Activated CD8-positive, alpha-beta memory T cell treated with anti-CD3 and anti-CD28 coated beads, Interleukin-2, amount 50 U/mL, for 24 hours (primary cell): ENCODE results near the gene PRODH2.
"Not testable (repeated sequence)": the region's sequence is repeated elsewhere in the genome, so short reads cannot be mapped to it uniquely, and the experiment has no call there.

ENCODE experiments used
- DNase-seq: peaks from one replicate; pipeline ENCODE4 v3.0.0-alpha.2; 2020; ENCODE audit errors: extremely low read depth

PRODH2 gene

DNA sequence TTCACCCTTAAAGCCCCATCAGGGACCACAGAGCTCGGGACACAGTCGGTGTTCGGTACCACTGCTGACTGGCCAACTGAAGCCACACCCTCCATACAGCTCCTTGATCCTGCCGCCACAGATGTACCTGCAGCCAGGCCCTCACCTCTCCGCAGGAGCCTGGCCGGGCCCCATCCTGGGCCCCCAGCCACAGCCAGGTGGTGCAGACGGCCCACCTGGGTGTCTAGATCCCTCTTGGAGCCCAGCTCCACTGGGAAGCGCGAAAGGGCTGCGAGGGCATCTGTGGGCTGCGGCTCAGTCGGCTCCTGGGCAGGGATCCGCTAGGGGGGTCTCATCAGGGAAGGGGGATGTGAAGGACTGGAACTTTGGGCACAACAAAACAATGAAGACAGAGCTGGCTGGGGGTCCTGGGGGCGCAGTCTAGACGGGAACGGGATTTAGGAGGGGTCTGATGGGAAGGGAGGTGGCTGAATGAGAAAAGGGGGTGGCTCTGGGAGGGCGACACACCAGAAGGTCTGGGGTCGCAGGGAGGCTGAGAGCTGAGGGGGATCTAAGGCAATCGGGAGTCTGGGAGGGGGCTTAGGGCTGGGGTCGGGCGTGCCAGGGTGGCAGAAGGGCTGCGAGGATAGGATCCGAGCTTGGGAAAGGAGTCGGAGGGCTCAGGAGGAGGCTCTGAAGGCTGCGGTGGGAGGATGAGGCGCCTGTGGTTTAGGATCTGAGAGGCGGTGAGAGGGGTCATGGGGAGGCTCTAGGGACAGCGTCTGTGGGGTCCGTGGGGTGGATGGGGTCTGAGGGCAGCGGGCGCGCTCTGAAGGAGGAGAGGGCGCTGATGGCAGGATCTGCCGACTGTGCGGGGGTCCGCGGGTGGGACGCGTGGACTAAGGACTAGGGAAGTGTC, 15.8 kb downstream of the PRODH2 start:
- no peak for DNase-seq

DNA sequence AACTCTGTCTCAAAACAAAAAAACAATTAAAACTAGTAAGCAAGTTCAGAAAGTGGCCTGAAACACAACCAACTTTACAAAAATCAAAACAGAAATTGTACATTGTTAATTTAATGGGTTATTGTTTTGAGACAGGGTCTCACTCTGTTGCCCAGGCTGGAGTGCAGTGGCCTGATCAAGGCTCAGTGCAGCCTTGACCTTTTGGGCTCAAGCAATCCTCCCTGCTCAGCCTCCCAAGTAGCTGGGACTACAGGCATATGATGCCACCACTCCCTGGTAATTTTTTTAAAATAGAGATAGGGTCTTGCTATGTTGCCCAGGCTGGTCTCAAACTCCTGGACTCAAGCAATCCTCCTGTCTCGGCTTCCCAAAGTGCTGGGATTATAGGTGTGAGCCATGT, 17.1 kb downstream of the PRODH2 start:
- DNase-seq, result not testable (repeated sequence)

DNA sequence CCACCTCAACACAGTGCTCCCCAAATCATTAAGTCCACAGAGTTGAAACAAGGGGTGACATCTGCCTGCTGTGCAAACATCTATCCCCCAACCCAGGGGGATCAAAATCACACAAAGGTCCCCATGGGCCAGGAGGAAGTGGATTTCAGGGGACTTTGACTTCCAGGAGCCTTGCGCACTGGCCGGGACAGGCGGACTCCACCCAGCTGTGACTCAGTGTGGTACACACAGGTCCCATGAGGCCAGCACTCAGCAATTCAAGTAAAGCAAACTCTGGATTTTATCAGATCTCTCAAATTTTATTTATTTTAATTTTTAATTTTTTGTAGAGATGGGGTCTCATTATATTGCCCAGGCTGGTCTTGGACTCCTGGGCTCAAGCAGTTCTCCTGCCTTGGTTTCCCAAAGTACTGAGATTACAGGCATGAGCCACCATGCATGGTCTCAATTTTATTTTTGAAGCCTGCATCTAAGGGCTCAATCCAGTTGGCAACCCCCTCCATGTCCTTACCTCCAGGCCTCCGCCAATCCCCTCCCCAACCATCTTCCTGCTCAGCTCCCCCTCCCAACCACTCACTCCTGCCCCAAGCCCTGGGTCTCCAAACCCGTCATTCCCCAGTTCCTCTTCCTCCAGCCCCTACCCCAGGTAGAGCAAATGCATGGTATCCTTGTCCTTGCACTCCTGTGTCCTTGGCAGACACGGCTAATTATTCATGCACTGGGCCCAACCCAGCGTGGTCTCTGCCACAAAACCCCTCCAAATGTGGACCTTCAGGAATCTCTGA, 19.1 kb downstream of the PRODH2 start:
- no peak for DNase-seq

- no peak for DNase-seq
These were observed 19.8 kb downstream of the PRODH2 start for GRCh38 chr19:35792888-35793287.

DNA sequence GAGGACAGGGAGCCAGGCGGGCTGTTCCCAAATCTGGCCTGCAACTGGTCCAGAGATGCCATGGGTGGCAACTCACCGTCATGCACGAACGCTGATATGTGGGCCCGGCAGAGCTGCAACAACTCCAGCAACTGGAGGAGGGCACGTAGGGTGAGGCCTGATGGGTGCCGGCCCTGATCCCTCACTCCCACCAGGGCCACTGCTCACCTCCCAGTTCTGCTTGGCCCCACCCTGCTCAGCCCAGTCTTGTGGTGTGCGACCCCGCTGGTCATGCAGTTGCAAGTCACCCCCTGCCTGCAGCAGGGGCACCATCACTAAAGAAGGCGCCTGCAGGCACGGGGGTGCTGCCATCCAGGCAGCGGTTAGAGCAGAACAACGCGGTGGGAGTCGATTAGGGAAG, 20.3 kb downstream of the PRODH2 start:
- no peak for DNase-seq

DNA sequence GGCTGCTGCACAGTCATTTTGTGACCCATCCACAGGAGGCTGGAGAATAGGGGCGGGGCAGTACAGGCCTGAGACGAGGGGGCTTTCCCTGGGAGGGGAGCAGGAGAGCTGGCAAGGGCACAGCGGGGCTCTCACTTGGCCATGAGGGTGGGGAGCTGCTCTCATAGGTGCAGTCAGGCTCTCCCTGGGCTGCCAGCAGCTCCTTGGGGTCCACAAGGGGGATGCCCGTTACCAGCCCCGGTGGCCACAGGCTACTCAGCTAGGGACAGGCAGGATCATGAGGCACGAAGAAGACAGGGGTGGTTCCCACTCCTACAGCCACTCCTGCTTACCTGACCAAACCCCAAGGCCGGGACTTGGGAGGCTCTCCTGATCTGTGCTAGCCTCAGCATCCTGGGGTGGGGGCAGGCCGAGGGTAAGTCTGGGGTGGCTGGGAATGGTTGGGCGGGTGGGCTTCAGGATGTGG, 20.8 kb downstream of the PRODH2 start:
- DNase-seq, result no peak

GRCh38 chr19:35790981-35791813, 21.4 kb downstream of the PRODH2 start:
- no peak for DNase-seq

DNA sequence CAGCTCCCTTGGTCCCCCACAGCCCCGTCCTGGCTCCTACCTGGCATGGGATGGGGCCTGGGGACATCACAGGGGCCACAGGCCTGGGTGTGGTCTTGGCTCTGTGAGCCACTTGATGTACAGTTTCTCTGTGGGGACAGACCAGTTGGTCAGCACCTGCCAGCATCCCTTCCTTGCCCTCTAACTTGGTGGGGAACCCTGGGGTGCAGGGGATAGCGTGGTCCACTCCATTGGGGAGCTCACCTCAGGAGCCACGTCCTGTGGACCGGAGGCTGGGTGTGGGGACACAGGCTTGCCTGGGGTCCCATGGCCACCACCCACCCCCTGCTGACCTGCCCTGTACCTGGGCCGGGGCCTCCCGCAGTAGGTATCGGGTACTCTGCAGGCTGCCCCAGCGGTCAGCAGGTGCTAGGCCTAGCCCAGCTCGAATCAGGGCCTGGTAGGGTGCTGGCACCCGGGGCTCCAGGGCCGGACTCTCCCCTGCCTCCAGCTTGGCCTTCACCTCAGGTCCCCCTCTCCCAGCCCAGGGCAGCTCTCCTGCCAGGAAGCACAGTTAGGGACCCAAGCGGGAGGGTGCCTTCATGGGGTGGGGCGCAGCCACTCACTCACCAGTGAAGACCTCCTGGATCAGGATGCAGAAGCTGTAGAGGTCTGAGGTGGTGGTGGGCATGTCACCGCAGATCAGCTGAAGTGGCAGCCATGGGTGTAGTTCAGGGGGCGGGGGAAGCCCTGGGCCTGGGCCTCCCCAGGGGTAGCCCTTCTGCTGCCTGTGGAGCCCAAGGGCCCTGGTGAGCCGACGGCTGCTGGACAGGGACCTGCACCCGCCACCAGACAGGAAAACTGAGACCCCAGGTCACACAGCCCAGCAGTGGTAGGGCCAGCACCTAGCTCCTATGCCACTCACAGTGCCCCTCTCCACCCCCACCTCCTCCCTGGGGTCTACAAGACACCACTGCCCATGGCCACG, 22.4 kb downstream of the PRODH2 start:
- DNase-seq, result no peak

DNA sequence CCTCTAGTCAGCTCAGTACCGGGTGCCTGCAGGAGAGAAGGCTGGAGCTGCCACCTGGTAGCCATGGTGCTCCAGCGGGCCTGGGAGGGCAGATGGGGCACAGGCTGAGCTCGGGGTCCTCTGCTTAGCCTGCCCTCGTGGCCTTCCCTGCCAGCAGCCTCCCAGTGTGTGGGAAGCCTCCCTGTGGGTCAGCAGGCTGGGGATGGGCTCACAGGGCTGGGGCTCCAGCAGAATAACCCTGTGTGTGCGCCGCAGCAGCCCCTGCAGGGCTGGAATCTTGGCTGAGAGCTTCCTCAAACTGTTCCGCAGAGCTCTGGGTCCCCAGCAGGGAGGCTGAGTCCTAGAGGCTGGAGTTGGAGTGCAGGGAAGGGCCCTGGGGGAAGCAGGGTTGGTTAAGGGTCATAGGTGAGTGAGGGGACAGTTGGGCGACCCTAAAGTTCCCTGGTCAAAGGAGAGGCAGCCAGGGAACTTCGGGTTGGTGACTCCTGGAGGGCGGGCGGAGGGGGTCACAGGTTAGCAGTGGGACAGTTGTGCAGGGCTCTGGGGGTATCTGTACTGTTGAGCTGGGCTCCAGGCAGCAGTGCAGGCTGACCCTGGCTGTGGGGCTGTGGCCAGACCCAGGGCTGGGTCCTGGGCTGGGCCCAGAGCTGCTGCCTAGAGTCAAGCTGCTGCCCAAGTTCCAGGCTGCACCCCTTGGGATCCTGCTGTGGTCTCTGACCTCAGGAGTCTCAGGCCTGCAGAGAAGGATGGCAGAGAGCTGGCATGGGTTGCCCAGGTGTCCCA, 23.3 kb downstream of the PRODH2 start:
- DNase-seq, result no peak

DNA sequence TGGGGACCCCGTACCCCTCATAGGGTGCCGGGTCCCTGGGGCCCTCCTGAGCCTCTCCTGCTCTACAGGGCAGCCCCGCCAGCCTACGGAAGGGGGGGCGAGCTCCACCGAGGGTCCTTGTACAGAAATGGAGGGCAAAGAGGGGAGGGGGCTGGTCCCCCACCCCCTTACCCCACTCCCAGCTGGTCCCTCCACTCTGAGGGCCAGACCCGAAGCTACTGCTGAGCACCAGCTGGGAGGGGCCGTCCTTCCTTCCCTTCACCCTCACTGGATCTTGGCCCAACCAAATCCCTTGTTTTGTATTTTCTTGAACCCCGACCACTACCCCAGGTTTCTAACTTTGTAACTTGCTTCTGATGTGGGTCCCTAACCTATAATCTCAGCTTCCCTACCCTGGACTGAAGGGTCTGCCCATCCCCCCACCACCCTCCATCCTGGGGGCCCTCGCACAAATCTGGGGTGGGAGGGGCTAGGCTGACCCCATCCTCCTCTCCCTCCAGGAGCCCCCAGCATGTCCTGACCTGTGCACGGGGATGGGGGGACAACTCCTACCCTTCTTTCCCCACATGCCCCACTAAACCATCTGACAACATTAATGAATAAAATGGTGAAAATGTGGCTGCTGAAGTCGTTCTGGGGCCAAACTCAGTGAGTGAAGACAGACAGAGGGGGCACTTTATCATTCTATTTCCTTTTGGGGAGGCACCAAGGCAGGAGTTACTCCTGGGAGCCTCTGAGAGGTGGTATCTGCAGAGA, 24.3 kb downstream of the PRODH2 start:
- no peak for DNase-seq

GRCh38 chr19:35787227-35787799, 25.3 kb downstream of the PRODH2 start:
- no peak for DNase-seq

DNA sequence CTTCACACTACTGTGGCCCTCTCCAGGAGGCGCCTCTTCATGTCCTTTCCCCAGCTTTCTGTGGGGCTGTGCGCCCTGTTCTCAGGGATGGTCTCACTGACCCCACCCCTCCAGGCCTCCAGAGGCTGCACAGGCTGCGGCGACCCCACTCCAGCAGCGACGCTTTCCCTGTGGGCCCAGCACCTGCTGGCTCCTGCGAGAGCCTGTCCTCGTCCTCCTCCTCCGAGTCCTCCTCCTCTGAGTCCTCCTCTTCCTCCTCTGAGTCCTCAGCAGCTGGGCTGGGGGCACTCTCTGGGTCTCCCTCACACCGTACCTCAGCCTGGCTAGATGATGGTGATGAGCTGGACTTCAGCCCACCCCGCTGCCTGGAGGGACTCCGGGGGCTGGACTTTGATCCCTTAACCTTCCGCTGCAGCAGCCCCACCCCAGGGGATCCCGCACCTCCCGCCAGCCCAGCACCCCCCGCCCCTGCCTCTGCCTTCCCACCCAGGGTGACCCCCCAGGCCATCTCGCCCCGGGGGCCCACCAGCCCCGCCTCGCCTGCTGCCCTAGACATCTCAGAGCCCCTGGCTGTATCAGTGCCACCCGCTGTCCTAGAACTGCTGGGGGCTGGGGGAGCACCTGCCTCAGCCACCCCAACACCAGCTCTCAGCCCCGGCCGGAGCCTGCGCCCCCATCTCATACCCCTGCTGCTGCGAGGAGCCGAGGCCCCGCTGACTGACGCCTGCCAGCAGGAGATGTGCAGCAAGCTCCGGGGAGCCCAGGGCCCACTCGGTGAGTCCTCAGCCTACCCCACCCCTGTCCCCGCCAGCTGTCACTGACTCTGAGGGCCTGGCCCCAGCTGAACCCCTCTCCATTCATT, 26.1 kb downstream of the PRODH2 start:
- DNase-seq, result no peak

GRCh38 chr19:35785339-35785627, 27.4 kb downstream of the PRODH2 start:
- DNase-seq, result no peak

- no peak for DNase-seq
These were observed 27.9 kb downstream of the PRODH2 start for GRCh38 chr19:35784503-35785338.

- DNase-seq, result no peak
These were observed 28.9 kb downstream of the PRODH2 start for GRCh38 chr19:35783469-35784434.

DNA sequence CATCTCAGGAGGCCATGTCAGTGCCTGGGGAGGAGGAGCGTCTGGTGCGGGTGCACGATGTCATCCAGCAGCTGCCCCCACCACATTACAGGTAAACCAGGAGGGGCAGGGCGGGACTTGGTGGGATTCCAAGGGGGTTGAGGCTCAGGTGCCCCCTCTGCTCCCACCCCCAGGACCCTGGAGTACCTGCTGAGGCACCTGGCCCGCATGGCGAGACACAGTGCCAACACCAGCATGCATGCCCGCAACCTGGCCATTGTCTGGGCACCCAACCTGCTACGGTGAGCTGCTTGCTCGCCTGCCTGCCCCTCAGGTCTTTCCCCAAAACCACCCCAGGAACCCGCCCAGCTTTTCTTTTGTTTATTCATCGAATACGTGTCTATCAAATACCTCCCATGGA, 30.1 kb downstream of the PRODH2 start:
- no peak for DNase-seq
